Measurements from ENCODE around the gene TNNI2.
"Not testable (repeated sequence)": the region's sequence is repeated elsewhere in the genome, so short reads cannot be mapped to it uniquely, and the experiment has no call there.

The TNNI2 gene

GRCh38 chr11:1862588-1863351, 24.0 kb downstream of the TNNI2 start:
- no peak for DNase-seq

DNA sequence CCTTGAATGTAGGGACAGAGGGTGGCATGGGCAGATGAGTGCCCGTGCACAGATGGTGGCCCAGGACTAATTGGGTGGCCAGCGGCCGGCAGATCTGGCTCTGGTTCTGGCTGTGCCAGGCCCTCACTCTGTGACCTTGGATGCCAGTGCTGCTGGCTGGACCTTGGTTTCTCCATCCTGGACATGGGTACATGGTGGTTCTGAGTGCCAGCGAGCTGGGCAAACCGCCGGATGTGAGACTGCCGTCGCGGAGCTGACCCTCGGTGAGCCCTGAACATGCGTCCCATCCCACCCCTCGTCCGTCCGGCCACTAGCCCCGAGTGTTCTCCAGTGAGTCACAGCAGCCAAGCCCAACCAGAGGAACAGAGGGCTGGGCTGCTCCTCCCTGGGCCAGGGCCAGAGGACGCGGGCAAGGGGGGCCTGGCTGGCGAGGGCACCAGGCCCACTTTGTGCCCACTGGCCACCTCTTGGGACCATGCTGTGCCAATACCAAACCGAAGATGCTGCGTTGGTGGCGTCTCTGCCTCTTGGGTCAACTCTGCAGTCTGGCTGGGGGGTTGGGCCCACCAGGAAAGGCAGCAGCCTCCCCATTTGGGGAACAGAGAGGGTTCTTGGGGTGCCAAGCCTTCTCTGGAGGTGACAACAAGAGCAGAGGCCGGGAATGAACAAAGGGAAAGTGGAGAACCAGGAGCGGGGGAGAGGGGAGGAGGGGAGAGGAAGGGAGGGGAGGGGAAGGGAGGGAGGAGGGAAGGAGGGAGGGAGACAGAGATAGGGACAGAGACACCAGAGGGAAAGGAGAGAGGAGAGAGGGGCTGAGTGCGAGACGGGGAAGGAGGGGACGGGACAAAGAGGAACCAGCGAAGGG, 24.8 kb downstream of the TNNI2 start:
- no peak for DNase-seq

- DNase-seq = no peak
Observed at GRCh38 chr11:1864231-1864630, 25.4 kb downstream of the TNNI2 start.

GRCh38 chr11:1864831-1865665, 26.3 kb downstream of the TNNI2 start:
- no peak for DNase-seq

DNA sequence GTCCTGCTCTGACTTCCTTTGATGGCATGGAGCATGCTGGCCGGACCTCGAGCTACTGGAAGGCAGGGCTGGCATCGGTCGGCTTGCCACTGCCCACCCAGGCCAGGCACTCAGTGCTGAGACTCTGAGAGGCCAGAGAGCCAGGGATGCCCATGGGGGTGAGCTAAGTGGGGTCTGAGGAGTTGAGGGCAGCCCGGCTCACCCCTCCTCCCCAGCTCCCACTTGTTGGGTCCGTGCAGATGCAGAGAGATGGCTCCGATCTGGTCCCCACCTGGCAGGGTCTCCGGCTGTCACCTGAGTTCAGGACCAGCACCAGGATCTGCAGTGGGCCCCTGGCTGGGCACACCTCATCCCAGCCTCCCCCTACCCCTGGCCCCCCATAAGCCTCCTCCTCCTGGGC, 27.4 kb downstream of the TNNI2 start:
- DNase-seq = no peak

GRCh38 chr11:1866776-1867175, 28.0 kb downstream of the TNNI2 start:
- no peak for DNase-seq

DNA sequence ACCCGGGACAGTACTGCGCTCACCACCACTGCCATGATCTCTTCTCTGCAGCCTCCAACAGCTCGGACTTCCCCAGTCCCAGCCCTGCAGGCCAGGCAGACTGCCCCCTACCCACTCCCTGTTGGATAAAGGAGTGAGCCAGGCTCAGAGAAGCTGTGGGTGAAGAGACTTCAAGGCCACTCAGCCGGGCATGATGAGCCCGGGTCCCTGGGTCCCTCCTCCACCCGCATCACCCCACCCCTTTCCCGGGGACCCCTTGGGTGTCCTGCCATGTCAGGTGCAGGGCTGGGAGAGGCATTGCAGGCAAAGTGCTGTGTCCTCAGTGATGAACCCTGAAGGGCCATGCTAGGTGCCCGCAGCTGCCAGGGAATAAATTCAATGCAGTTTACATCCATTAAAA, 28.6 kb downstream of the TNNI2 start:
- no peak for DNase-seq

- no peak for DNase-seq
Observed at GRCh38 chr11:1868056-1868635, 29.4 kb downstream of the TNNI2 start.

DNA sequence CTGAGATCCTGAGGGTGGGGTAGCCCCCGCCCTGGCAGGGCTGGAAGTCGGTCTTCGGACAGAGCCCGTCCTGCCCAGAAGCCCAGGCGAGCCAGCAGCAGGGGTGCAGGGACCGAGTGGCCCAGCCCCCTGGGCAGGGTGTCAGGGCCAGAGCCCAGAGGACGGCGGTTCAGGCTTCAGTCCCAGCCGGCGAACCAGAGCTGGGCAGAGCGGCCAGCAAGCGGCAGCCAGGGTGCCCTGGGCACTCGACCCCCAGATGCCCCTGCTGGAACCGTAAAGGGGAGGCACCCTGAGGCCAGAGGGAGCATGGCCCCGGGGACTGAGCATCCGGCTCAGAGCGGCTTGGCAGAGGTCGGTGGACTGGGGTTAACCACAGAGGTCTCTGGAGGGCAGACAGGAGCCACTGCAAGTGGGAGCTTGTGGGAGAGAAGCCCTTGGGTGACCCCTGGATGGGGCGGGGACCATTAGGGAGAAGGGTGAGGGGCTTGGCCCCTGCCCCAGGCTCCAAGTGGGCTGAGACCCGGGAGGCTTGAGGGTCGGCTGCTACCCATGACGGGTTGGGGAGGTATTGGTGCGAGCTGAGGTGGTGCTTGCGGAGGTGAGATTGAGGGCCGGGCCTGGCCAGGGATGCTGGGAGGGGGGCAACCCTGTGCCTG, 30.0 kb downstream of the TNNI2 start:
- DNase-seq = no peak

- DNase-seq = no peak
Observed at GRCh38 chr11:1869427-1870325, 30.9 kb downstream of the TNNI2 start.

DNA sequence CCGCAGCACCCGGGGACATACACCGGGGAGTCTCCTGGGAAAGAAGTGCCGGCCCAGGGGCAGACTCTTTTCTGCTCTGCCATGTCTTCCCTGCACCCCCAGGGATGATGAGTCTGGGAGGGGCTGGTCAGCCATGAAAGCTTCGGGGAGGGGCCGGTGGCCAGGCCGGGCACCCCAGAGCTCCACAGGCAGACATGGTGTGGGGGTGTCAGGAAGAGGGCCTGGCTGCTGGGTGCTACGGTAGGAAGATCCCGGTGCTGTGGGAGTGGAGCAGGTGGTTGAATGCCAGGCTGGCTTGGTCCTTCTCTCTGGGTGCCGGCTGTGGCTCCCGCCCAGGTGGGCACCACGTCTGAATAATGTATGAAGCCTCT, 31.5 kb downstream of the TNNI2 start:
- no peak for DNase-seq

DNA sequence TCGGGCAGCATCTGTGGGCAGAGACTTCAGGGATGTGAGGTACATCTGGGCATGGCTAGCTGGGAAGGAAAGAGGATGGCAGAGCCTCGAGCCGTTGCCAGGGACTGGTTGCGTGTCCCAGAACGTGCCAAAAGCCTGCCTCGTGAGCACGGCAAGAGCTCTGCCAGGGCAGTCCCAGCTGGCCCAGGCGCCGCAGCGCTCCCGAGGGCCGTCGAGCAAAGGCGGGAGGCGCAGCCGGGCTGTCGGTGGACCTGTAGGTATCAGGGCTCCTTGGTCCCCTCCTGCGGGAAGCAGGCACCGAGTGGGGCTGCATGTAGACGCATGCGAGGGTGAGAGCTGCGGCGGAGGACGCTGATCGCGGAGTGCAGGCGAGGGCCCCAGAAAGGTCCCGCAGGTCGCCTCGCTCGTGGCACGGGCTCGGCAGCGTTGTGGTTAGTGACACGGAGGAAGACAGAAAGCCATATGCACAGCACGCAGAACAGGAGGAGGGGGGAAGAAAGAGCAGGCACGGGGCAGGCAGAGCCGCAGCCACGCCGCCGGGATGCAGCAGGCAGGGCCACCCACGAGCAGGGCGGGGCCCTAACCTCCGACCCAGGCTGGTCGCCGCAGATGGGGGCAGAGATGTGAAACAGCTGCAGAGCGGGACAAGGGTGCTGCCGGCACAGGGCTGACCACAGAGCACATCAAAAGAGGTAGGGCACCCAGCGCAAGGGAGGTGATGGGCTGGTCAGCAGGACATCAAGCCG, 32.1 kb downstream of the TNNI2 start:
- no peak for DNase-seq

GRCh38 chr11:1871531-1871930, 32.8 kb downstream of the TNNI2 start:
- no peak for DNase-seq

DNA sequence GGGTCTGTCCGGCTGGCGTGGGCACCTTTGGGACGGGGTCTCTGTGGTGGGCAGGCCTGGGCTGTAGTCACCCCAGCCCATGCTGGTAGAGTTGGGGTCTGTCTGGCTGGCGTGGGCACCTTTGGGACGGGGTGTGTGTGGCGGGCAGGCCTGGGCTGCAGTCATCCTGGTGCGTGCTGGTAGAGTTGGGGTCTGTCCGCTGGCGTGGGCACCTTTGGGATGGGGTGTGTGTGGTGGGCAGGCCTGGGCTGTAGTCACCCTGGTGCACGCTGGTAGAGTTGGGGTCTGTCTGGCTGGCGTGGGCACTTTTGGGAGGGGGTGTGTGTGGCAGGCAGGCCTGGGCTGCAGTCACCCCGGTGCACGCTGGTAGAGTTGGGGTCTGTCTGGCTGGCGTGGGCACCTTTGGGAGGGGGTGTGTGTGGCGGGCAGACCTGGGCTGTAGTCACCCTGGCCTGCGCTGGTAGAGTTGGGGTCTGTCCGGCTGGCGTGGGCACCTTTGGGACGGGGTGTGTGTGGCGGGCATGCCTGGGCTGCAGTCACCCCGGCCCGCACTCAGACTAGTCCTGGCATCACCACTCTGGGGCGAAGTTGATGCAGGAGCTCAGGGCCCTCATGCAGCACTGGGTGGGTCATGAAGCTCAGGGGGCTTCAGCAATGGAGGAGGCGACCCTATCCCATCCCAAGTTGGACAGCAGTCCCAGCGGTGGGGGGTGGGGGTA, 33.6 kb downstream of the TNNI2 start:
- DNase-seq = no peak

DNA sequence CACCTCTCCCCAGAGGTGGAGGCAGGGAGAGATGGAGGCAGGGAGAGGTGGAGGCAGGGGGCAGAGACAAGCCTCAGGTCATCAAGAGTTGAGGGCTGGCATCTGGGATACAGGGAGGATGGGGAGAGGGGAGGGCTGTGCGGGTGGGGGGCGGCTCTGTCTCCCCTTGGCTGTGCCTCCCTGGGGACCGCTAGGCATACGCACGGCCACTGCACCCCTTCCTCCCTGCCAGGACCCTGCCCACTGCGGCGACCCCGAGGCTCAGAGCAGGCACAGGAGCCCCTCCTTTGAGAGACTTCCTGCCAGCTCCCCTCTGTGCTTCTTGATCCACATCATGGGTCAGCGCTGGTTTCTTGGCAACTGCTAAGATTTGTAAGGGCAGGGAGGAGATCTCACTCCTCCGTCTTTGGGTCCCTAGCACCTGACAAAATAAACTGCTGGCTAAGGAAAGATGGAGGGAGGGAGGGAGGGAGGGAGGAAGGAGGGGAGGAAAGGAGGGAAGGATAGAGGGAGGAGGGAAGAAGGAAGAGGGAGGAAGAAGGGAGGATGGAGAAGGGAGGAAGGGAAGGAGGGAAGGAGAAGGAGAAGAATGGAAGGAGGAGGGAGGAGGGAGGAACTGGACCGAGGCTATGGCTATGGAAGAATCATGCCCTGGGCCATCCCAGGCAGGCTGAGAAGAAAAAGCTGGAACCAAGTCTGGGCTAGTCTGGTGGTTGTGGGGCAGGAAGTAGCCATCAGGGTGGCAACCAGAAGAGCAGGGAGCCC, 34.4 kb downstream of the TNNI2 start:
- no peak for DNase-seq

DNA sequence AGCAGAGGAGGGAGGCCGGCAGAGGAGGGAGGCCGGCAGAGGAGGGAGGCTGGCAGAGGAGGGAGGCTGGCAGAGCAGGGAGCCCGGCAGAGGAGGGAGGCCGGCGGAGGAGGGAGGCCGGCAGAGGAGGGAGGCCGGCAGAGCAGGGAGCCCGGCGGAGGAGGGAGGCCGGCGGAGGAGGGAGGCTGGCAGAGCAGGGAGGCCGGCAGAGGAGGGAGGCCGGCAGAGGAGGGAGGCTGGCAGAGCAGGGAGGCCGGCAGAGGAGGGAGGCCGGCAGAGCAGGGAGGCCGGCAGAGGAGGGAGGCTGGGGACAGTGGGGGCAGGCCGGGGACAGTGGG, 35.0 kb downstream of the TNNI2 start:
- not testable (repeated sequence) for DNase-seq

- not testable (repeated sequence) for DNase-seq
Observed at GRCh38 chr11:1874441-1875092, 35.8 kb downstream of the TNNI2 start.

GRCh38 chr11:1875093-1875850, 36.5 kb downstream of the TNNI2 start:
- DNase-seq = no peak

Data from NCI-H2171 treated with DMSO at 0.1 percent for 48 hours (cell line).